Activated CD8-positive, alpha-beta T cell treated with anti-CD3 and anti-CD28 coated beads for 36 hours (primary cell): ENCODE results near the gene BRAF. TPM values are rescaled to one million over a fixed set of nuclear protein-coding genes. Genes with fewer than 3 reads are reported as not detected.

Source experiments
- ATAC-seq: fragments of 200-7000 bp; cut with Tn5 transposase; one replicate; pipeline ENCODE4 v1.10.0; 2021; ENCODE audit warnings: mild to moderate bottlenecking, moderate library complexity
- CTCF ChIA-PET: fragments of 350-600 bp; sonication (Branson Sonifier 250); formaldehyde crosslinking; loops from one replicate; lab custom pipeline; 2021; ENCODE audit warnings: antibody characterized with exemption; lab: Charles Lee
- POLR2A ChIA-PET: fragments of 350-600 bp; sonication (Branson Sonifier 250); formaldehyde crosslinking; loops from one replicate; lab custom pipeline; 2021; ENCODE audit warnings: antibody characterized with exemption; lab: Charles Lee
- DNase-seq: peaks from one replicate; pipeline ENCODE4 v3.0.0-alpha.2; 2020
- H3K27ac Mint-ChIP-seq: one replicate; pipeline ENCODE4 v1.8.0; 2021; ENCODE audit warnings: mild to moderate bottlenecking, mixed read lengths
- H3K27me3 Mint-ChIP-seq: one replicate; pipeline ENCODE4 v1.8.0; 2021; ENCODE audit warnings: mixed read lengths
- H3K36me3 Mint-ChIP-seq: one replicate; pipeline ENCODE4 v1.8.0; 2021; ENCODE audit warnings: low read depth, mixed read lengths
- H3K4me1 Mint-ChIP-seq: one replicate; pipeline ENCODE4 v1.8.0; 2021; ENCODE audit warnings: low read depth, mixed read lengths
- H3K4me3 Mint-ChIP-seq: one replicate; pipeline ENCODE4 v1.8.0; 2021; ENCODE audit warnings: mild to moderate bottlenecking, moderate library complexity, mixed read lengths
- H3K9me3 Mint-ChIP-seq: one replicate; pipeline ENCODE4 v1.8.0; 2021; ENCODE audit warnings: mixed read lengths
- intact Hi-C: fragments of 100-400 bp; cut with micrococcal nuclease; formaldehyde crosslinking; loops from one replicate; pipeline ENCODE4 v1.10.0; 2022
- total RNA-seq, 2 experiments: library from RNA; stranded (reverse); gene quantifications; one replicate each; pipeline ENCODE4 v1.2.3, GENCODE V29; 2021
- TF ChIP-seq, protein P1 (sequence below): fragments of 200-600 bp; IDR thresholded peaks from one replicate; pipeline ENCODE4 v1.8.0; 2022; ENCODE audit warnings: antibody characterized with exemption, mild to moderate bottlenecking

Gene BRAF
- total RNA-seq, 2 experiments from 2014 or later = 30.0 to 30.6 TPM

DNA sequence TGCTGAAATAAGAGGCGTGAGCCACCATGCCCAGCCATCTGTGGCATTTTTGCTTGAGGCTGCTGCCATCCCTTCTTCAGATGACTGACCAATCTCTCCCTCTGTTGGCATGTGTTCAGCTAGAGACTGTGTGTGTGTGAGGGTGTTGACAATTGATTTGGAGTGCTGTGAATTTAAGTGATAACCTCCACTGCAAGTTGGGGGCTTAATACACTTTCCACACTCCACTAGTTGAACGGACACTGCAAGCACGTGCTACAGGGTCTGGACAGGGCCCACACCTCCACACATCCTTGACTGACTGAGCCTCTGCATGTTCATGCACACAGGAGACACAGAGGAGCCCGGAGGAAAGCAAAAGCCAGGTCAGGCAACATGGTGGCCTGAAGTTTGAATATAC lies 51.3 kb downstream of the BRAF start:
- Mint-ChIP-seq H3K27me3 (no peaks in the 10 kb centered on the region), H3K4me1 (peaks cover 55% of the 10 kb centered on the region), H3K4me3 (no peak overlapping the region), H3K9me3 (peaks cover 4% of the 10 kb centered on the region), H3K27ac (no peak overlapping the region), H3K36me3 (peaks cover 22% of the 10 kb centered on the region)
- CTCF ChIA-PET = no interaction called here
- ATAC-seq (no peak), DNase-seq (no peak)
- POLR2A ChIA-PET = no interaction called here
- TF ChIP-seq, protein P1, sequence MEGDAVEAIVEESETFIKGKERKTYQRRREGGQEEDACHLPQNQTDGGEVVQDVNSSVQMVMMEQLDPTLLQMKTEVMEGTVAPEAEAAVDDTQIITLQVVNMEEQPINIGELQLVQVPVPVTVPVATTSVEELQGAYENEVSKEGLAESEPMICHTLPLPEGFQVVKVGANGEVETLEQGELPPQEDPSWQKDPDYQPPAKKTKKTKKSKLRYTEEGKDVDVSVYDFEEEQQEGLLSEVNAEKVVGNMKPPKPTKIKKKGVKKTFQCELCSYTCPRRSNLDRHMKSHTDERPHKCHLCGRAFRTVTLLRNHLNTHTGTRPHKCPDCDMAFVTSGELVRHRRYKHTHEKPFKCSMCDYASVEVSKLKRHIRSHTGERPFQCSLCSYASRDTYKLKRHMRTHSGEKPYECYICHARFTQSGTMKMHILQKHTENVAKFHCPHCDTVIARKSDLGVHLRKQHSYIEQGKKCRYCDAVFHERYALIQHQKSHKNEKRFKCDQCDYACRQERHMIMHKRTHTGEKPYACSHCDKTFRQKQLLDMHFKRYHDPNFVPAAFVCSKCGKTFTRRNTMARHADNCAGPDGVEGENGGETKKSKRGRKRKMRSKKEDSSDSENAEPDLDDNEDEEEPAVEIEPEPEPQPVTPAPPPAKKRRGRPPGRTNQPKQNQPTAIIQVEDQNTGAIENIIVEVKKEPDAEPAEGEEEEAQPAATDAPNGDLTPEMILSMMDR = no peak
- intact Hi-C loops = no loop called here

DNA sequence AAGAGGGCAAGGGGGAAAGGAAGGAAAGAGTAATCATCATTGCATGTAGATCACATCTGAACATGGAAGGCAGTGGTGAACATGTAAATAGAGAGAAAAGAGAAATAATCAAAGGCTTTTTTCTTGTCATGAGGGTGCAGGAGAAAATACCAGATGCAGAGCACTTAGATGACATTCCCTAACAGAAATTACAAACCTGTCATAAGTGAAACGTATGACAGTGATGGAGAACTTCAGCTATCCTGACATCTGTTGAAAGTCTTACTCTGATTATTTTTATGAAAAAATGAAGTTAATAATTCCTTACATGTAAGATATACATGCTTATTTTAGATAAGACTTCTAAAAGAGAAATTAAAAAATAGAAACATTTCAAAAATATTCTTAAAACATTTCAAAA lies 54.7 kb downstream of the BRAF start:
- TF ChIP-seq, protein P1 = no peak
- ATAC-seq (no peak), DNase-seq (no peak)
- Mint-ChIP-seq H3K27ac (no peak overlapping the region), H3K4me1 (peaks cover 43% of the 10 kb centered on the region), H3K9me3 (peaks cover 2% of the 10 kb centered on the region), H3K36me3 (peaks cover 20% of the 10 kb centered on the region), H3K4me3 (no peak overlapping the region), H3K27me3 (no peaks in the 10 kb centered on the region)
- intact Hi-C loops = no loop called here
- POLR2A ChIA-PET = no interaction called here
- CTCF ChIA-PET = interaction anchor here (0.9 kb wide), 1 partner anchor 11 kb away, joined by 3 read pairs; no protein-coding TSS in a partner anchor

DNA sequence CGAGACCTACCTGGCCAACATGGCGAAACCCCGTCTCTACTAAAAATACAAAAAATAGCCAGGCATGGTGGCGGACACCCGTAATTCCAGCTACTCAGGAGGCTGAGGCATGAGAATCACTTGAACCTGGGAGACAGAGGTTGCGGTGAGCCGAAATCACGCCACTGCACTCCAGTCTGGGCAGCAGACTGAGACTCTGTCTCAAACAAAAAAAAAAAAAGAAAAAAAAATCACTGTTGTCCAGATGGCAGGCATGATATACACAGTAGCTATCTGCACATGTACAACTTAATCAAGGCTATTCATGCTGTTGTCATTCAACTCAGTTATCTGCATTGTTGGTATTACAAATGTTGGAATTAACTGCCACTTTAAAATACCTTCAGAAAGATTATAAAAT lies 55.3 kb downstream of the BRAF start:
- H3K27ac Mint-ChIP-seq = no peak overlapping the region
- CTCF ChIA-PET = no interaction called here
- peaks cover 42% of the 10 kb centered on the region for H3K4me1 Mint-ChIP-seq
- intact Hi-C loops = no loop called here
- peaks cover 19% of the 10 kb centered on the region for H3K36me3 Mint-ChIP-seq
- TF ChIP-seq, protein P1 = no peak
- ATAC-seq (no peak), DNase-seq (no peak)
- POLR2A ChIA-PET = no interaction called here
- H3K4me3 Mint-ChIP-seq = no peak overlapping the region
- no peaks in the 10 kb centered on the region for H3K9me3 Mint-ChIP-seq
- H3K27me3 Mint-ChIP-seq = no peaks in the 10 kb centered on the region

DNA sequence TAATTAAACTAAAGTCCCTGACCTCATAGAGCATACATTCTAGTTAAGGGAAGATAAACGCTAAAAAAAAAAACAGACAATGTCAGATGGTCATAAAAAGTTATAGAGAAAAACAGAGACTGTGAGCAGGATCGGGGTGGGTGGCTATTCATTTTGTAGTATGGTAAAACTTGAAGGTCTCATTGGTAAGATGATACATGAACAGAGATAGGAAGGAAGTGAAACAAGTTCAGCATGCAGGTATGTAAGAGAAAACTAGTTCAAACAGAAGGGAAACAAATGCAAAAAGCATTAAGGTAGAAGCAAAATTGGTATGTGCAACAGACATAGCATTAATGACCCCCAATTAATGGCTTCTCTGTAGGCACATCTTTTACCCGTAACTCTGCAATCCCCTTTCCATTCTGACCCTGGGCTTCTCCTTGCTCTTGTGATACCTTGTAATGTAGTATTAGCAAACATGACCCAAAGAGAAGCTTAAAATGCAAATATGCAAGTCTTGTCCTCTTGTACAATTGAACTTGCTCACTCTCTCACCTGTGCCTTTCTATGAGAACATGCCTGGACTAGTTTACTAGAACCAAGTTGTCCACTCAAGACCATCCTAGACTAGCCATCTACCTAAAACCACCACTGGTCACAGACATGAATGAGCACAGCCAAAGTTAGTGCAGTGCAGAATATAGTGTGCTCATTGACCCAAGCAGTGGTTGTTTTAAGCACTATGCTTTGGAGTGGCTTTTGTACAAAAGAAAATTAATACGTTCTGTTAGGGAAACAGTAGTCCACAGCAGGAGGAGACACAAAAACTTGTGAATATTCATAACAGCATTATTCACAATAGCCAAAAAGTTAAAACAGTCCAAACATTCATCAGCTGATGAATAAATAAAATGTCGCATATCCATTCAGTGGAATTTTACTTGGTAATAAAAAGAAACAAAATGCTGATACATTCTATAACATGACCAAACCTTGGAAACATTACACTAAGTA lies 57.0 kb downstream of the BRAF start:
- intact Hi-C loops = no loop called here
- Mint-ChIP-seq H3K27ac (no peak overlapping the region), H3K36me3 (peaks cover 25% of the 10 kb centered on the region), H3K27me3 (no peaks in the 10 kb centered on the region), H3K4me3 (no peak overlapping the region), H3K4me1 (peaks cover 47% of the 10 kb centered on the region), H3K9me3 (peaks cover 3% of the 10 kb centered on the region)
- CTCF ChIA-PET = no interaction called here
- no peak for ATAC-seq
- no peak for DNase-seq
- POLR2A ChIA-PET = no interaction called here
- TF ChIP-seq, protein P1 = no peak

DNA sequence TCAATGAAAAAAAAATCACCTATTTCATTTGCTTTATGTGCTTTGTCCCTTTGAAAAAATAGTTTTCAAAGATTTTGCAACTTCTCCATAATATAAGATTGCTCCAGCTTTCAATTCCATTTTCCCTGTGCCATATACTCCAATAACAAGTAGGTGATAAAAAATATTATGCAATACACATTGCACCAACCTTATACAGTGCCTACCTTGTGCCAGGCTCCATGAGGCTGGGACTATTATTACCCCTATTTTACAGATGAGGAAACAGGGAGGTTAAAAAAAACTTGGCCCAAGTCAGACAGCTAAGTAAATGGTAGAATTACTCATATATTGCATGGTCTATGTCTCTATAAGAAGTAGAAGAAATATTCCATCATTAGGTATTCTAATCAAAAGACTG lies 57.8 kb downstream of the BRAF start:
- ATAC-seq (no peak), DNase-seq (no peak)
- H3K27ac Mint-ChIP-seq = no peak overlapping the region
- intact Hi-C loops = no loop called here
- peaks cover 27% of the 10 kb centered on the region for H3K36me3 Mint-ChIP-seq
- peaks cover 3% of the 10 kb centered on the region for H3K9me3 Mint-ChIP-seq
- H3K4me1 Mint-ChIP-seq = peaks cover 52% of the 10 kb centered on the region
- CTCF ChIA-PET = no interaction called here
- POLR2A ChIA-PET = no interaction called here
- TF ChIP-seq, protein P1 = no peak
- H3K27me3 Mint-ChIP-seq = no peaks in the 10 kb centered on the region
- no peak overlapping the region for H3K4me3 Mint-ChIP-seq
